Kidney (tissue), 14 donors: ENCODE data around the gene FAM3C. TPM values are rescaled to one million over a fixed set of nuclear protein-coding genes. Genes with fewer than 3 reads are reported as not detected.

Experiments used
- DNase-seq, 5 donors: peaks; one replicate each; pipeline ENCODE4 v3.0.0-alpha.2; 2013 to 2020
- FAIRE-seq: peaks from 2 replicates; lab custom pipeline; 2012; peaks lifted over from hg19 to GRCh38; lab: Jason Lieb, UNC
- H3K27ac ChIP-seq, 2 donors: one replicate each; pipeline ENCODE4 v1.7.0; 2013; ENCODE audit warnings: low read depth in 2 of 2, low read length in 2 of 2, inconsistent platforms in 1 of 2
- H3K27me3 ChIP-seq: one replicate; pipeline ENCODE4 v1.7.1; 2013; ENCODE audit warnings: low read length, inconsistent platforms; ENCODE audit not compliant: control insufficient read depth, insufficient read depth
- H3K36me3 ChIP-seq, 3 donors: one replicate each; pipeline versions ENCODE4 v1.7.0 to v1.7.1; 2013; ENCODE audit warnings: low read length in 3 of 3, control low read depth in 1 of 3, inconsistent platforms in 1 of 3; ENCODE audit not compliant: insufficient read depth in 3 of 3, control insufficient read depth in 2 of 3
- H3K4me1 ChIP-seq, 3 donors: one replicate each; pipeline versions ENCODE4 v1.7.0 to v1.7.1; 2013; ENCODE audit warnings: low read length in 3 of 3, inconsistent platforms in 1 of 3, low read depth in 1 of 3; ENCODE audit not compliant: control insufficient read depth in 2 of 3, insufficient read depth in 2 of 3
- H3K4me3 ChIP-seq, 3 donors: one replicate each; pipeline versions ENCODE4 v1.7.0 to v1.8.1; 2013; ENCODE audit warnings: low read length in 3 of 3, control low read depth in 1 of 3, inconsistent platforms in 1 of 3
- H3K9ac ChIP-seq, 3 donors: one replicate each; pipeline versions ENCODE4 v1.7.0 to v1.7.1; 2013; ENCODE audit warnings: low read length in 3 of 3, control low read depth in 1 of 3, inconsistent platforms in 1 of 3
- H3K9me3 ChIP-seq, 3 donors: one replicate each; pipeline versions ENCODE4 v1.7.0 to v1.7.1; 2013; ENCODE audit warnings: low read length in 3 of 3, control low read depth in 1 of 3, inconsistent platforms in 1 of 3; ENCODE audit not compliant: control insufficient read depth in 2 of 3, insufficient read depth in 1 of 3
- intact Hi-C: fragments of 100-400 bp; cut with DNase I; formaldehyde crosslinking; loops from one replicate; pipeline ENCODE4 v1.11.1; 2022
- polyA plus RNA-seq: library from polyadenylated mRNA; stranded (reverse); fragments of 350-450 nt; fragmentation: Illumina TruSeq; extraction: RNeasy Lipid Tissue Mini Kit (QIAGEN cat#74804); gene quantifications from one replicate; pipeline ENCODE4 v1.2.3, GENCODE V29; 2014; ENCODE audit warnings: low read depth, low replicate concordance; ENCODE audit not compliant: insufficient read depth
- total RNA-seq: library from RNA; stranded (reverse); fragmentation: NEBNext Ultra II Directional; extraction: Animal tissue kit (Norgen Biotek cat#: 25700); gene quantifications from one replicate; pipeline ENCODE4 v1.2.1, GENCODE V29; 2021
- TF ChIP-seq, protein P1 (sequence below): IDR thresholded peaks from 3 replicates; pipeline ENCODE4 v1.5.1; 2012; ENCODE audit warnings: mild to moderate bottlenecking, moderate library complexity, borderline replicate concordance; ENCODE audit not compliant: insufficient read depth; ENCODE audit errors: extremely low read depth
- donor health status: control.
- donor health status: control.
- donor health status: control.
- donor health status: control.
- donor health status: control.
- donor health status: DM: yes; HTN: yes; CAD: no.
- donor health status: Normal renal cell carcinoma (clear cell type).

Gene FAM3C
- total and polyA plus RNA-seq, 2 donors from 2014 or later: 49.5 to 82.6 TPM

DNA sequence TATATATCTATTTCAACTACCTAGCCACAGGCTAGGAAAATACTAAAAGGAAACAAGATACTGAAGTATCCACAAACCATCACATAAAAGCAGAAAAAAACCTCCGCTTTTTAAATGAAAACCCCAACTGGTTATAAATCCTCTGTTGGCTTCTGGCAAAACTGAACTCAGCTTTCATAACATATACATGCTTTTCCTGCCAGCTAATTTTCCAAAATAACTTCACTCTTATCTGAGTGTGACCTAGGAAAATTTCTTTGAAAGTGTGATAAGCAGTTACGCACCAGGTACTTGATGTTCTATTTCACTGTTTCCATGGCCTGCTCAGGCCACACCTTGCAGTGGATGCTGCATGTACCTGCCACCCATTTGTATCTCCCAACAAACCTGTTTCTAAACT, 11.8 kb downstream of the FAM3C start:
- intact Hi-C loops: no loop called here
- H3K36me3 ChIP-seq: peaks cover 0 to 1% (median 0%) of the 10 kb centered on the region in 3 donors
- no peak overlapping the region for H3K9ac ChIP-seq
- H3K27ac ChIP-seq: no peak overlapping the region
- DNase-seq (no peak), FAIRE-seq (no peak)
- H3K27me3 ChIP-seq: no peaks in the 10 kb centered on the region
- TF ChIP-seq, protein P1, sequence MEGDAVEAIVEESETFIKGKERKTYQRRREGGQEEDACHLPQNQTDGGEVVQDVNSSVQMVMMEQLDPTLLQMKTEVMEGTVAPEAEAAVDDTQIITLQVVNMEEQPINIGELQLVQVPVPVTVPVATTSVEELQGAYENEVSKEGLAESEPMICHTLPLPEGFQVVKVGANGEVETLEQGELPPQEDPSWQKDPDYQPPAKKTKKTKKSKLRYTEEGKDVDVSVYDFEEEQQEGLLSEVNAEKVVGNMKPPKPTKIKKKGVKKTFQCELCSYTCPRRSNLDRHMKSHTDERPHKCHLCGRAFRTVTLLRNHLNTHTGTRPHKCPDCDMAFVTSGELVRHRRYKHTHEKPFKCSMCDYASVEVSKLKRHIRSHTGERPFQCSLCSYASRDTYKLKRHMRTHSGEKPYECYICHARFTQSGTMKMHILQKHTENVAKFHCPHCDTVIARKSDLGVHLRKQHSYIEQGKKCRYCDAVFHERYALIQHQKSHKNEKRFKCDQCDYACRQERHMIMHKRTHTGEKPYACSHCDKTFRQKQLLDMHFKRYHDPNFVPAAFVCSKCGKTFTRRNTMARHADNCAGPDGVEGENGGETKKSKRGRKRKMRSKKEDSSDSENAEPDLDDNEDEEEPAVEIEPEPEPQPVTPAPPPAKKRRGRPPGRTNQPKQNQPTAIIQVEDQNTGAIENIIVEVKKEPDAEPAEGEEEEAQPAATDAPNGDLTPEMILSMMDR: no peak
- no peak overlapping the region for H3K4me3 ChIP-seq
- H3K9me3 ChIP-seq: no peaks in the 10 kb centered on the region
- H3K4me1 ChIP-seq: peaks cover 0 to 8% (median 3%) of the 10 kb centered on the region in 3 donors

DNA sequence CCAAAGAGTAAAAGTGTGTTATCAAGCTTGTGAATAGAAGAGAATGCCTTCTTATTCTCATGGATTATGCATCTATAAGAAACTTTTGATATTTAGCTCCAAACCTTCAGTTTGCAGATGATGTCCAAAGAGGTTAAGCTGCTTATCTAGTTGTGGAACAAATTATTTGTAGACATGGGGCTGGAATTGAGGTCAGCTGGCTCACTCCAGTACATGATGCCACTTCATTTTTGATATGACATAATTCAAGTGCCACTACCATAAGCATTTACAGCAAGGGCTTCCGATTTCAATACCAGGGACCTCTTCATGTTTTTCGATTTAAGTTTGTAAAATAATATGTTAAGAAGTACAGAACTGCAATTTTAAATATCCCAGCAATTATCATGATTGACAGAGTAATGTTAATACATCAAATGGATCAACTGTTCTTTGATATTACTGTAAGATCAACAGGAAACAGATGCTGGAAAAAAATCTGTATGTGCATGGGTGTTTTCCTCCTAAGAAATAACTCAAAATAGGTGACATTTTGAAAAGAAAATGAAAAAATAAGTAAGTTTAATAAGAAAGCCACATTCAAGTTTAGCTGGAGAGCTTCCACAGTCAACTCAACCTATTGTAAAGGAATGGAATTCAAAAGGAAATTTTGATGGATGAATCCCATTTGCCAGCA, 12.7 kb downstream of the FAM3C start:
- Histone ChIP-seq H3K9ac (no peak overlapping the region), H3K27me3 (no peaks in the 10 kb centered on the region), H3K27ac (no peak overlapping the region), H3K36me3 (peaks cover 0 to 2% (median 0%) of the 10 kb centered on the region in 3 donors), H3K4me3 (no peak overlapping the region), H3K4me1 (peaks cover 0 to 8% (median 3%) of the 10 kb centered on the region in 3 donors), H3K9me3 (no peaks in the 10 kb centered on the region)
- TF ChIP-seq, protein P1: no peak
- DNase-seq (no peak), FAIRE-seq (no peak)
- intact Hi-C loops: no loop called here

DNA sequence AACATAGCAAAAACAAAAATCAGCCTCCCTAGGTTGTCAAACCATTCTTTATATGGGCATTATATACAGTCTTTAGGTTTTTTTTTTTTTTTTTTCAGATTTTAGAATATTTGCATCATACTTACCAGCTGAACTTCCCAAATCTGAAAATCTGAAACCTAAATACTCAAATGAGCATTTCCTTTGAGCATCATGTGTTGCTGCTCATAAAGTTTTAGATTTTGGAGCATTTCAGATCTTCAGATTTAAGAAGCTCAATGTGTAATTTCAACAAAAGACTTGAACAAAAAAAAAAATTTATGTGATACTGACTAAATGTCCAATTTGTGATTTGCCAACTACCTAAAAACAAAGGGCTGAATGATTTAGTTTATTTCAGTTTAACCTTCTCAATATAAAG, 13.6 kb downstream of the FAM3C start:
- intact Hi-C loops: no loop called here

More for the DNA sequence above, 13.6 kb downstream of the FAM3C start:
- Histone ChIP-seq H3K4me3 (no peak overlapping the region), H3K9ac (no peak overlapping the region), H3K4me1 (peaks cover 0 to 8% (median 3%) of the 10 kb centered on the region in 3 donors), H3K36me3 (peaks cover 2 to 5% (median 3%) of the 10 kb centered on the region in 3 donors), H3K9me3 (no peaks in the 10 kb centered on the region), H3K27ac (no peak overlapping the region), H3K27me3 (no peaks in the 10 kb centered on the region)
- TF ChIP-seq, protein P1: no peak
- FAIRE-seq (no peak), DNase-seq (no peak)
